WTC11 (cell line): Measurements from ENCODE around the gene MT2A. TPM values are rescaled to one million over a fixed set of nuclear protein-coding genes. Genes with fewer than 3 reads are reported as not detected.

Experiments used
- ATAC-seq: fragments of 200-7000 bp; cut with Tn5 transposase; 2 replicates; pipeline ENCODE4 v1.10.0; 2021; ENCODE audit warnings: mild to moderate bottlenecking, moderate library complexity
- CTCF ChIA-PET: fragments of 300-600 bp; sonication (Branson Sonifier 250); formaldehyde crosslinking; loops from one replicate; lab custom pipeline; 2021; ENCODE audit warnings: antibody characterized with exemption; lab: Charles Lee
- POLR2A ChIA-PET: fragments of 350-600 bp; sonication (Branson Sonifier 250); formaldehyde crosslinking; loops from one replicate; lab custom pipeline; 2021; ENCODE audit warnings: antibody characterized with exemption; lab: Charles Lee
- DNase-seq: peaks from one replicate; pipeline ENCODE4 v3.0.0; 2021; ENCODE audit warnings: low spot score
- H3K27ac Mint-ChIP-seq: 2 replicates; pipeline ENCODE4 v1.8.0; 2021; ENCODE audit warnings: mixed read lengths
- H3K27me3 Mint-ChIP-seq: 2 replicates; pipeline ENCODE4 v1.8.0; 2021; ENCODE audit warnings: low read depth, mild to moderate bottlenecking, moderate library complexity, mixed read lengths
- H3K36me3 Mint-ChIP-seq: 2 replicates; pipeline ENCODE4 v1.8.0; 2021; ENCODE audit warnings: mixed read lengths
- H3K4me1 Mint-ChIP-seq: 2 replicates; pipeline ENCODE4 v1.8.0; 2022; ENCODE audit warnings: mixed read lengths
- H3K4me3 Mint-ChIP-seq: 2 replicates; pipeline ENCODE4 v1.8.0; 2021; ENCODE audit warnings: mild to moderate bottlenecking, moderate library complexity, mixed read lengths
- H3K9me3 Mint-ChIP-seq: 2 replicates; pipeline ENCODE4 v1.8.0; 2021; ENCODE audit warnings: mixed read lengths
- CREB1 ChIP-seq: sonication (generic); formaldehyde crosslinking; IDR thresholded peaks from 2 replicates; pipeline ENCODE4 v1.8.0; 2023; ENCODE audit warnings: mild to moderate bottlenecking, missing genetic modification reagents
- ESRRA ChIP-seq: sonication (generic); formaldehyde crosslinking; IDR thresholded peaks from 2 replicates; pipeline ENCODE4 v1.8.1; 2022; ENCODE audit warnings: mild to moderate bottlenecking, missing genetic modification reagents, borderline replicate concordance
- FOXP1 ChIP-seq: sonication (generic); formaldehyde crosslinking; IDR thresholded peaks from 2 replicates; pipeline ENCODE4 v1.8.0; 2022; ENCODE audit warnings: missing genetic modification reagents, mild to moderate bottlenecking, moderate library complexity, borderline replicate concordance
- GRHL2 ChIP-seq: fragments of 250-450 bp; sonication (Bioruptor Pico); IDR thresholded peaks from 2 replicates; pipeline ENCODE4 v1.8.0; 2022; ENCODE audit warnings: mild to moderate bottlenecking, moderate library complexity; ENCODE audit not compliant: insufficient replicate concordance, severe bottlenecking
- HMGA2 ChIP-seq: fragments of 250-450 bp; sonication (Bioruptor Pico); IDR thresholded peaks from 2 replicates; pipeline ENCODE4 v1.4.0; 2021; ENCODE audit warnings: mild to moderate bottlenecking, moderate library complexity
- MXD4 ChIP-seq: fragments of 250-450 bp; sonication (Bioruptor Pico); IDR thresholded peaks from 2 replicates; pipeline ENCODE4 v1.8.0; 2021; ENCODE audit warnings: mild to moderate bottlenecking, moderate library complexity, borderline replicate concordance
- MYBL2 ChIP-seq: sonication (generic); formaldehyde crosslinking; IDR thresholded peaks from 2 replicates; pipeline ENCODE4 v1.8.1; 2023; ENCODE audit warnings: mild to moderate bottlenecking, moderate library complexity, missing genetic modification reagents
- NFATC4 ChIP-seq: fragments of 250-450 bp; sonication (Bioruptor Pico); IDR thresholded peaks from 2 replicates; pipeline ENCODE4 v1.9.0; 2021; ENCODE audit warnings: mild to moderate bottlenecking
- NFE2L1 ChIP-seq: sonication (generic); formaldehyde crosslinking; IDR thresholded peaks from 2 replicates; pipeline ENCODE4 v1.8.1; 2023; ENCODE audit warnings: missing genetic modification reagents
- PRRX2 ChIP-seq: fragments of 250-450 bp; sonication (Bioruptor Pico); IDR thresholded peaks from 2 replicates; pipeline ENCODE4 v1.8.0; 2021; ENCODE audit warnings: mild to moderate bottlenecking
- ZBTB21 ChIP-seq: sonication (generic); formaldehyde crosslinking; IDR thresholded peaks from 2 replicates; pipeline ENCODE4 v1.8.1; 2023; ENCODE audit warnings: mild to moderate bottlenecking, missing genetic modification reagents, borderline replicate concordance
- ZNF671 ChIP-seq: fragments of 250-450 bp; sonication (Bioruptor Pico); IDR thresholded peaks from 2 replicates; pipeline ENCODE4 v1.8.0; 2021; ENCODE audit warnings: mild to moderate bottlenecking
- total RNA-seq: library from RNA; stranded (reverse); gene quantifications from 3 replicates; pipeline ENCODE4 v1.2.3, GENCODE V29; 2021
- TF ChIP-seq, protein P1 (sequence below): sonication (generic); formaldehyde crosslinking; IDR thresholded peaks from 2 replicates; pipeline ENCODE4 v1.8.1; 2023; ENCODE audit warnings: mild to moderate bottlenecking, missing genetic modification reagents
- TF ChIP-seq, protein P2 (sequence below): sonication (generic); formaldehyde crosslinking; IDR thresholded peaks from 2 replicates; pipeline ENCODE4 v1.8.1; 2022; ENCODE audit warnings: missing genetic modification reagents, borderline replicate concordance
- TF ChIP-seq, protein P3 (sequence below): fragments of 250-450 bp; sonication (Bioruptor Pico); IDR thresholded peaks from 2 replicates; pipeline ENCODE4 v2.1.2; 2022; ENCODE audit warnings: mild to moderate bottlenecking, moderate library complexity
- TF ChIP-seq, protein P4 (sequence below): sonication (generic); formaldehyde crosslinking; IDR thresholded peaks from 2 replicates; pipeline ENCODE4 v1.8.0; 2022; ENCODE audit warnings: mild to moderate bottlenecking, missing genetic modification reagents
- TF ChIP-seq, protein P5 (sequence below): fragments of 250-450 bp; sonication (Bioruptor Pico); IDR thresholded peaks from 2 replicates; pipeline ENCODE4 v1.9.0; 2021; ENCODE audit warnings: moderate library complexity, mild to moderate bottlenecking, inconsistent platforms, borderline replicate concordance
- TF ChIP-seq, protein P6 (sequence below): sonication (generic); formaldehyde crosslinking; IDR thresholded peaks from 2 replicates; pipeline ENCODE4 v1.8.0; 2022; ENCODE audit warnings: mild to moderate bottlenecking, missing genetic modification reagents

The MT2A gene
- total RNA-seq, 1 experiment from 2014 or later = 139 TPM

DNA sequence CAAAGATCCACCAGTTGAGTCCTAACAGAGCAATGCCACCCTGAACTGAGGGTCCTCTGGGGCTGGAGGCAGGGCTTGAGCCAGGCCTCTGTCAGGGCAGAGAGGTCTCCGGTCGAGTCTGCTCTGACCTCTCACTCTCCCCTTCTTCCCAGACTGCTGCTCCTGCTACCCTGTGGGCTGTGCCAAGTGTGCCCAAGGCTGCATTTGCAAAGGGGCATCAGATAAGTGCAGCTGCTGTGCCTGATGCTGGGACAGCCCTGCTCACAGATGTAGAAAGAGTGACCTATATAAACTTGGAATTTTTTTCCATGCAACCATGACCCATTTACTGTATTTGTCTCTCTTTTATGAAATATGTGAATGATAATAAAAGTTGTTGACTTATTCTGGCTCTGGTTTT, 40.9 kb downstream of the MT2A start:
- no peak overlapping the region for H3K27ac Mint-ChIP-seq

DNA sequence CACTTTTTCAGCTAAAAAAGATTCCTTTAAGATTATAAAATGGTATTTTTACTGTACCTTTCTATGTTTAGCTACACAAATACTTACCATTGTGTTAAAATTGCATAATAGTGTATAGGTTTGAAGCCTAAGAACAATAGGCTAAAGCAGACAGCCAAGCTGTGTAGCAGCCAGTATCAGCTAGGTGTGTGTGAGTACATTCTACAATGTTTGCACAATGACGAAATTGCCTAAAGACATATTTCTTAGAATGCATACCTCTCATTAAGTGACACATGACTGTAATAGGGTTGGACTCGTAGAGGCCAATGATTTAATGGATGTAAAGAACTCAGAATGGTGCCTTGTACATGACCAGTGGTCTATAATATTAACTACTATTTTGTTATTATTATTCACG, 41.4 kb downstream of the MT2A start:
- no peaks in the 10 kb centered on the region for H3K9me3 Mint-ChIP-seq
- H3K27ac Mint-ChIP-seq = no peak overlapping the region
- no peaks in the 10 kb centered on the region for H3K36me3 Mint-ChIP-seq
- H3K27me3 Mint-ChIP-seq = peaks cover 94% of the 10 kb centered on the region
- no peak overlapping the region for H3K4me3 Mint-ChIP-seq
- DNase-seq (no peak), ATAC-seq (no peak)
- POLR2A ChIA-PET = no interaction called here
- 0 out of 2 replicates have a peak, but pooled peaks cover 5% of the 10 kb centered on the region for H3K4me1 Mint-ChIP-seq
- CTCF ChIA-PET = interaction anchor here (1.4 kb wide), 1 partner anchor 8 kb away, joined by 3 read pairs; the partner anchor contains the start of gene MT1F
- TF ChIP-seq, protein P1, sequence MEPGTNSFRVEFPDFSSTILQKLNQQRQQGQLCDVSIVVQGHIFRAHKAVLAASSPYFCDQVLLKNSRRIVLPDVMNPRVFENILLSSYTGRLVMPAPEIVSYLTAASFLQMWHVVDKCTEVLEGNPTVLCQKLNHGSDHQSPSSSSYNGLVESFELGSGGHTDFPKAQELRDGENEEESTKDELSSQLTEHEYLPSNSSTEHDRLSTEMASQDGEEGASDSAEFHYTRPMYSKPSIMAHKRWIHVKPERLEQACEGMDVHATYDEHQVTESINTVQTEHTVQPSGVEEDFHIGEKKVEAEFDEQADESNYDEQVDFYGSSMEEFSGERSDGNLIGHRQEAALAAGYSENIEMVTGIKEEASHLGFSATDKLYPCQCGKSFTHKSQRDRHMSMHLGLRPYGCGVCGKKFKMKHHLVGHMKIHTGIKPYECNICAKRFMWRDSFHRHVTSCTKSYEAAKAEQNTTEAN = no peak
- TF ChIP-seq, protein P2, sequence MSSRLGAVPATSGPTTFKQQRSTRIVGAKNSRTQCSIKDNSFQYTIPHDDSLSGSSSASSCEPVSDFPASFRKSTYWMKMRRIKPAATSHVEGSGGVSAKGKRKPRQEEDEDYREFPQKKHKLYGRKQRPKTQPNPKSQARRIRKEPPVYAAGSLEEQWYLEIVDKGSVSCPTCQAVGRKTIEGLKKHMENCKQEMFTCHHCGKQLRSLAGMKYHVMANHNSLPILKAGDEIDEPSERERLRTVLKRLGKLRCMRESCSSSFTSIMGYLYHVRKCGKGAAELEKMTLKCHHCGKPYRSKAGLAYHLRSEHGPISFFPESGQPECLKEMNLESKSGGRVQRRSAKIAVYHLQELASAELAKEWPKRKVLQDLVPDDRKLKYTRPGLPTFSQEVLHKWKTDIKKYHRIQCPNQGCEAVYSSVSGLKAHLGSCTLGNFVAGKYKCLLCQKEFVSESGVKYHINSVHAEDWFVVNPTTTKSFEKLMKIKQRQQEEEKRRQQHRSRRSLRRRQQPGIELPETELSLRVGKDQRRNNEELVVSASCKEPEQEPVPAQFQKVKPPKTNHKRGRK (CRISPR knock-in tag) = no peak

More for the DNA sequence above, 40.9 kb downstream of the MT2A start:
- ATAC-seq = no peak
- ChIA-PET POLR2A (no interaction called here), CTCF (interaction anchor here (1.4 to 2.0 kb wide), 2 partner anchors 8 to 49 kb away, joined by 3 to 5 read pairs; partner anchors contain the start of gene MT1F)
- H3K4me3 Mint-ChIP-seq = no peak overlapping the region
- H3K4me1 Mint-ChIP-seq = peaks cover 6% of the 10 kb centered on the region
- no peak for TF ChIP-seq PRRX2 (CRISPR knock-in tag)
- TF ChIP-seq HMGA2 = no peak
- TF ChIP-seq NFE2L1 (CRISPR knock-in tag) = no peak
- no peak for TF ChIP-seq ZBTB21 (CRISPR knock-in tag)
- TF ChIP-seq MYBL2 (CRISPR knock-in tag) = no peak
- no peak for TF ChIP-seq CREB1
- no peak for TF ChIP-seq MXD4 (CRISPR knock-in tag)
- no peak for TF ChIP-seq ESRRA (CRISPR knock-in tag)
- TF ChIP-seq, protein P3, sequence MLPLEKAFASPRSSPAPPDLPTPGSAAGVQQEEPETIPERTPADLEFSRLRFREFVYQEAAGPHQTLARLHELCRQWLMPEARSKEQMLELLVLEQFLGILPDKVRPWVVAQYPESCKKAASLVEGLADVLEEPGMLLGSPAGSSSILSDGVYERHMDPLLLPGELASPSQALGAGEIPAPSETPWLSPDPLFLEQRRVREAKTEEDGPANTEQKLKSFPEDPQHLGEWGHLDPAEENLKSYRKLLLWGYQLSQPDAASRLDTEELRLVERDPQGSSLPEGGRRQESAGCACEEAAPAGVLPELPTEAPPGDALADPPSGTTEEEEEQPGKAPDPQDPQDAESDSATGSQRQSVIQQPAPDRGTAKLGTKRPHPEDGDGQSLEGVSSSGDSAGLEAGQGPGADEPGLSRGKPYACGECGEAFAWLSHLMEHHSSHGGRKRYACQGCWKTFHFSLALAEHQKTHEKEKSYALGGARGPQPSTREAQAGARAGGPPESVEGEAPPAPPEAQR (CRISPR knock-in tag) = no peak
- no peak for TF ChIP-seq FOXP1
- TF ChIP-seq, protein P4, sequence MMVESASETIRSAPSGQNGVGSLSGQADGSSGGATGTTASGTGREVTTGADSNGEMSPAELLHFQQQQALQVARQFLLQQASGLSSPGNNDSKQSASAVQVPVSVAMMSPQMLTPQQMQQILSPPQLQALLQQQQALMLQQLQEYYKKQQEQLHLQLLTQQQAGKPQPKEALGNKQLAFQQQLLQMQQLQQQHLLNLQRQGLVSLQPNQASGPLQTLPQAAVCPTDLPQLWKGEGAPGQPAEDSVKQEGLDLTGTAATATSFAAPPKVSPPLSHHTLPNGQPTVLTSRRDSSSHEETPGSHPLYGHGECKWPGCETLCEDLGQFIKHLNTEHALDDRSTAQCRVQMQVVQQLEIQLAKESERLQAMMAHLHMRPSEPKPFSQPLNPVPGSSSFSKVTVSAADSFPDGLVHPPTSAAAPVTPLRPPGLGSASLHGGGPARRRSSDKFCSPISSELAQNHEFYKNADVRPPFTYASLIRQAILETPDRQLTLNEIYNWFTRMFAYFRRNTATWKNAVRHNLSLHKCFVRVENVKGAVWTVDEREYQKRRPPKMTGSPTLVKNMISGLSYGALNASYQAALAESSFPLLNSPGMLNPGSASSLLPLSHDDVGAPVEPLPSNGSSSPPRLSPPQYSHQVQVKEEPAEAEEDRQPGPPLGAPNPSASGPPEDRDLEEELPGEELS (CRISPR knock-in tag) = no peak
- no peak for TF ChIP-seq ZNF671
- TF ChIP-seq, protein P5, sequence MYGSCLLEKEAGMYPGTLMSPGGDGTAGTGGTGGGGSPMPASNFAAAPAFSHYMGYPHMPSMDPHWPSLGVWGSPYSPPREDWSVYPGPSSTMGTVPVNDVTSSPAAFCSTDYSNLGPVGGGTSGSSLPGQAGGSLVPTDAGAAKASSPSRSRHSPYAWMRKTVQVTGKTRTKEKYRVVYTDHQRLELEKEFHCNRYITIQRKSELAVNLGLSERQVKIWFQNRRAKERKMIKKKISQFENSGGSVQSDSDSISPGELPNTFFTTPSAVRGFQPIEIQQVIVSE (CRISPR knock-in tag) = no peak
- TF ChIP-seq, protein P6, sequence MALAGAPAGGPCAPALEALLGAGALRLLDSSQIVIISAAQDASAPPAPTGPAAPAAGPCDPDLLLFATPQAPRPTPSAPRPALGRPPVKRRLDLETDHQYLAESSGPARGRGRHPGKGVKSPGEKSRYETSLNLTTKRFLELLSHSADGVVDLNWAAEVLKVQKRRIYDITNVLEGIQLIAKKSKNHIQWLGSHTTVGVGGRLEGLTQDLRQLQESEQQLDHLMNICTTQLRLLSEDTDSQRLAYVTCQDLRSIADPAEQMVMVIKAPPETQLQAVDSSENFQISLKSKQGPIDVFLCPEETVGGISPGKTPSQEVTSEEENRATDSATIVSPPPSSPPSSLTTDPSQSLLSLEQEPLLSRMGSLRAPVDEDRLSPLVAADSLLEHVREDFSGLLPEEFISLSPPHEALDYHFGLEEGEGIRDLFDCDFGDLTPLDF (CRISPR knock-in tag) = no peak
- TF ChIP-seq GRHL2 (CRISPR knock-in tag) = no peak
- TF ChIP-seq NFATC4 = no peak
- peaks cover 95% of the 10 kb centered on the region for H3K27me3 Mint-ChIP-seq
- DNase-seq = no peak
- H3K36me3 Mint-ChIP-seq = no peaks in the 10 kb centered on the region
- H3K9me3 Mint-ChIP-seq = no peaks in the 10 kb centered on the region
